NB4 (cell line): ENCODE results near the gene RGS3.

Experiments
- DNase-seq: peaks from one replicate; pipeline ENCODE4 v3.0.0; 2010; ENCODE audit warnings: low read depth
- H3K4me3 ChIP-seq: one replicate; pipeline ENCODE4 v1.5.1; 2011; ENCODE audit warnings: mild to moderate bottlenecking, low read depth, low read length, moderate library complexity
- MYC ChIP-seq: IDR thresholded peaks from 2 replicates; pipeline ENCODE4 v1.6.1; 2011; ENCODE audit warnings: low read depth, low read length
- POLR2A ChIP-seq: IDR thresholded peaks from 2 replicates; pipeline ENCODE4 v1.6.1; 2011; ENCODE audit warnings: mild to moderate bottlenecking; ENCODE audit not compliant: insufficient read length; ENCODE audit errors: extremely low read depth
- TF ChIP-seq, protein P1 (sequence below): IDR thresholded peaks from one replicate; pipeline ENCODE4 v1.5.1; 2012; ENCODE audit warnings: low read depth, low read length
- TF ChIP-seq, protein P2 (sequence below): IDR thresholded peaks from 2 replicates; pipeline ENCODE4 v1.6.1; 2011; ENCODE audit warnings: low read depth, low read length

The RGS3 gene

DNA sequence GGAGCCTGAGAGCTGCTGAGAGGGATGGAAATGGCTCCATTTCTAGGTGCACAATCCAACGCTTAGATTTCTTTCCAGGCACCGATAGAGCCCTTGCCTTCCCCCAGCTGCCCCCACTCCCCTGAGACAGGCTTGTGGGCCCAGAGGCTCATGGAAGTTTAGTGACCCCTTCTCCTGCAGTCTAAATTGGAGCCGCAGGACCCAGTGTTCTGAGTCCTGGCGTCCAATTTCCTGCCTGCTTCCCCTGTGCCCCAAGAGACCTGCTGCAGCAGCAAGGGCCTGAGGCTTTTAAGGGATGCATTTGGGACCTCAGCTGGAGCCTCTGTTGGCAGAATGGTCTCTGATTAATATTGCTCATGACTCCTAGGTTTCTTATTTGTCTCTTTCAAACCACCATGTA lies 61.7 kb downstream of the RGS3 start:
- TF ChIP-seq POLR2A (no peak), MYC (no peak)
- DNase-seq: no peak
- no peak overlapping the region for H3K4me3 ChIP-seq

DNA sequence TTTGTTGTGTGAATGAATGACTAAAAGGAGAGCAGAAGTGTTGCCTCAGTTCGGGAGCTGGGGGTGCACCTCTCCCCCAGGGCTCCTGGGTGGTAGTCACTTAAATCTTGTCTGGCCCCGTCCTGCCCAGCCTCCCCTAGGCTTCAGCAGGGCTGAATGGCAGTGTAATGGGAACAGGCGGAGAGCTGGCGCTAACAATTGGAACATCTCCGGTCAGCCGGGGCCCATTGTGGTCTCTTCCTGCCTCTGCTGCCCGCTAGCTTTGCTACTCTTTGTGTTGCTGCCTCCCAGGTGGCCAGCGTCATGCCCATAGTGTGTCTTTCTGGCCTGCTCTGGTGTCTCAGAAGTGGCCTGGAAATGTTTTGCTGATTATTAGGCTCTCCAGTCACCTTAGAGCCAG lies 62.3 kb downstream of the RGS3 start:
- no peak overlapping the region for H3K4me3 ChIP-seq
- TF ChIP-seq, protein P1, sequence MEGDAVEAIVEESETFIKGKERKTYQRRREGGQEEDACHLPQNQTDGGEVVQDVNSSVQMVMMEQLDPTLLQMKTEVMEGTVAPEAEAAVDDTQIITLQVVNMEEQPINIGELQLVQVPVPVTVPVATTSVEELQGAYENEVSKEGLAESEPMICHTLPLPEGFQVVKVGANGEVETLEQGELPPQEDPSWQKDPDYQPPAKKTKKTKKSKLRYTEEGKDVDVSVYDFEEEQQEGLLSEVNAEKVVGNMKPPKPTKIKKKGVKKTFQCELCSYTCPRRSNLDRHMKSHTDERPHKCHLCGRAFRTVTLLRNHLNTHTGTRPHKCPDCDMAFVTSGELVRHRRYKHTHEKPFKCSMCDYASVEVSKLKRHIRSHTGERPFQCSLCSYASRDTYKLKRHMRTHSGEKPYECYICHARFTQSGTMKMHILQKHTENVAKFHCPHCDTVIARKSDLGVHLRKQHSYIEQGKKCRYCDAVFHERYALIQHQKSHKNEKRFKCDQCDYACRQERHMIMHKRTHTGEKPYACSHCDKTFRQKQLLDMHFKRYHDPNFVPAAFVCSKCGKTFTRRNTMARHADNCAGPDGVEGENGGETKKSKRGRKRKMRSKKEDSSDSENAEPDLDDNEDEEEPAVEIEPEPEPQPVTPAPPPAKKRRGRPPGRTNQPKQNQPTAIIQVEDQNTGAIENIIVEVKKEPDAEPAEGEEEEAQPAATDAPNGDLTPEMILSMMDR: no peak
- TF ChIP-seq, protein P2, sequence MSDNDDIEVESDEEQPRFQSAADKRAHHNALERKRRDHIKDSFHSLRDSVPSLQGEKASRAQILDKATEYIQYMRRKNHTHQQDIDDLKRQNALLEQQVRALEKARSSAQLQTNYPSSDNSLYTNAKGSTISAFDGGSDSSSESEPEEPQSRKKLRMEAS: no peak
- TF ChIP-seq MYC: no peak
- no peak for TF ChIP-seq POLR2A
- no peak for DNase-seq

DNA sequence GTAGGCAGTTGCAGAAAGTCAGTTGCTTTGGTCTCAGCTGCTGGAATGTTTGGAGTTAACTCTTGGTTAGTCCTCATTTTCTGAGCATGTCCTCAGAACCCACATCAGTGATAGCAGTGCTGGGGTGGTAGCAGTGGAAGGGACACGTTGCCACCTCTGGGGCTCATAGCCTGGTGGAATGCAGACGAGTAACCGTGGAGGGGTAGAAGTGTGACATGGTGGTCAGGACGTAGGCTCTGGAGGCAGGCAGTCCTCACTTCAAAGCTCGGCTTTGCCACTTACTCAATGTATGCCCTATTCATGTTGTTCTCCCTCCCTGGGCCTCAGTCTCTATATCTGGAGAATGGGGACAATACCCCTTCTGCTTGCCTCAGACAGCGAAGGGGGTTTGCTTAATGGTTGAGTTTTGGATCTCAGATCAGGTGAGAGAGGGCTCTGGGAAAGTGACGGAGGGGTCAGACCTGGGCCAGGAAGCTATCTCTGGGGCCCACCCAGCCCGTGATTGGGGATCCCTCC lies 62.8 kb downstream of the RGS3 start:
- TF ChIP-seq POLR2A (no peak), MYC (no peak)
- TF ChIP-seq, protein P2: no peak
- TF ChIP-seq, protein P1: no peak
- no peak overlapping the region for H3K4me3 ChIP-seq
- DNase-seq: no peak

DNA sequence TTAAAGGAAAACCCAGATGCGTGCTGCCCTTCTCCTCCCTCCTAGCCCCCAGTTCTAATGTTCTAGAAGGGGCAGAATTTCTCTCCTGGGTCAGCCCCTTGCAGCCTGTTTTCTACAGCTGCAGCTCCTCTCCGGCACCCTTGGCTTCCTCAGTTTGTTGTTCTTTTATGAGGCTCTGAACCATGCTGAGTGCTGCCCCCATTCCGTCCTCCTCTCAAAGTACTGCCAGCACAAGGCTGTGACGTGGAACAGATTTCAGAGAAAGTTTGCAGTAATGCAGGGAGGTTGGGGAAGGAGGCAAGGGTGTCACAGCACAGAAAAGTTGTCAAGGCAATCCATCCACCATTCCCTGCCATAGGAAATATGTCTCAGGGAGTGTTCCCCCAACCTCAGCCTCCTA lies 63.3 kb downstream of the RGS3 start:
- no peak overlapping the region for H3K4me3 ChIP-seq
- no peak for DNase-seq
- TF ChIP-seq POLR2A (no peak), MYC (no peak)
- TF ChIP-seq, protein P1: no peak
- TF ChIP-seq, protein P2: no peak

DNA sequence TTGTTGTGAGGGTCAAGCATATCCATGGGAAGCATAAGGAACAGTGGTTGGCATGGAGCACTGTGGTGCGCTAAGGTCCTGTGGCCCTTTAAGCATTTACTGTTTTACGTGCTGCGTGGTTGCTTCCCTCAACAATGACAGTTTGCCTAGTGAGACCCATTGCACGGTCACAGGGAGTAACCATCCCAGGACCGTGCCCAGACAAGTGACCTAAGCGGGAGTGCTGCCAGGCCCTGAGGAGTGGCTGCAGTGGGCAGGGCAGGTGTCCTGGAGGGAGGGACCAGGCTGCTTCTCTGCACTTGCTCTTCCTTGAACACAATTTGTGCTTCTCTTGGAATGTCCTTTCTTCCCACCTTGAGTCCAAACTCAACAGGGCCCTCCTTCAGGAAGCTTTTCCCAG lies 64.6 kb downstream of the RGS3 start:
- DNase-seq: no peak
- TF ChIP-seq, protein P1: no peak
- TF ChIP-seq, protein P2: no peak
- TF ChIP-seq MYC (no peak), POLR2A (no peak)
- H3K4me3 ChIP-seq: no peak overlapping the region

DNA sequence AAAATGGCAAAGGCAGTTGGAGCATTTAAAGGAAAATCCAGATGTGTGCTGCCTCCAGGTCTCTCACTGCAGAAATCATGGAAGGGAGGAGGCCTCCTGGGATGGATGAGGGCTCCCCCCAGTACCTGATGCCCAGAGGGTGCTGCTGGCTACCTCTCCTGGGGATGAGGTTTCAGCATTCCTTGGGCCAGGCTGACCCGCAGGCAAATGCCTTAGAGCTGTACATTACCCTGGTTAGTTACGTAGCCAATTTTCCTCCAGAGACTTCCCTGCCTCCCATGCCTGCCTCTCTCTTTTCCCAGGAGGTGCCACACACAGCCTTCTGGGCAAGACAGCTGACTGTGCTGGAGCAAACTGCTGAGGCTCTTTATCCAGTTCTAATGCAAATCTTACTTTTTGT lies 65.3 kb downstream of the RGS3 start:
- no peak for DNase-seq
- no peak overlapping the region for H3K4me3 ChIP-seq
- no peak for TF ChIP-seq MYC
- TF ChIP-seq, protein P1: no peak
